HepG2 (cell line): ENCODE measurements around the gene DGUOK. TPM values are rescaled to one million over a fixed set of nuclear protein-coding genes. Genes with fewer than 3 reads are reported as not detected.

Experiments
- HDAC2 ChIP-seq: sonication (generic); formaldehyde crosslinking; IDR thresholded peaks from 2 replicates; pipeline ENCODE4 v1.4.0; 2020; ENCODE audit warnings: missing genetic modification reagents
- HMGXB4 ChIP-seq, 2 experiments: sonication (generic) in 1 of 2; formaldehyde crosslinking in 1 of 2; IDR thresholded peaks; 2 replicates each; pipeline versions ENCODE4 v1.4.0 to v1.6.1; 2018 to 2020; ENCODE audit warnings: missing genetic modification reagents in 2 of 2, borderline replicate concordance in 1 of 2, low read depth in 1 of 2, mild to moderate bottlenecking in 1 of 2, missing biosample characterization in 1 of 2
- IRX3 ChIP-seq: sonication (generic); formaldehyde crosslinking; IDR thresholded peaks from 2 replicates; pipeline ENCODE4 v1.8.1; 2023; ENCODE audit warnings: mild to moderate bottlenecking, low read depth, missing genetic modification reagents, borderline replicate concordance
- JUNB ChIP-seq: sonication (generic); formaldehyde crosslinking; IDR thresholded peaks from 2 replicates; pipeline ENCODE4 v1.8.0; 2022; ENCODE audit warnings: missing genetic modification reagents, mild to moderate bottlenecking, borderline replicate concordance
- NFKBIZ ChIP-seq: IDR thresholded peaks from 2 replicates; pipeline ENCODE4 v1.6.1; 2018; ENCODE audit warnings: missing genetic modification reagents, missing compliant biosample characterization
- POLR2A ChIP-seq, 2 experiments: IDR thresholded peaks; 2 replicates each; pipeline ENCODE4 v1.6.1; 2011; ENCODE audit warnings: low read depth in 2 of 2, low read length in 2 of 2, mild to moderate bottlenecking in 1 of 2, moderate library complexity in 1 of 2; ENCODE audit not compliant: insufficient read depth in 1 of 2
- PREB ChIP-seq: sonication (generic); formaldehyde crosslinking; IDR thresholded peaks from 2 replicates; pipeline ENCODE4 v1.4.0; 2020; ENCODE audit warnings: missing genetic modification reagents
- RBM22 ChIP-seq: fragments of 200-400 bp; formaldehyde crosslinking; optimal IDR thresholded peaks from 2 replicates; pipeline ENCODE3; 2017; ENCODE audit warnings: mild to moderate bottlenecking, low read length, moderate library complexity
- ZNF567 ChIP-seq: sonication (generic); formaldehyde crosslinking; IDR thresholded peaks from 2 replicates; pipeline ENCODE4 v1.8.1; 2023; ENCODE audit warnings: mild to moderate bottlenecking, missing genetic modification reagents, borderline replicate concordance
- polyA plus RNA-seq, 8 experiments: library from polyadenylated mRNA; depleted of rRNA in 3 of 8; stranded (reverse) in 7 of 8; unstranded in 1 of 8; fragments of >200 nt; fragmentation: Illumina TruSeq in 4 of 8; extraction: Trizol in 4 of 8; gene quantifications; 2 replicates each; pipeline versions ENCODE4 v1.2.1 to v1.2.3, GENCODE V29; 2011 to 2016; ENCODE audit warnings: low read depth in 4 of 8, missing spikeins in 1 of 8, mixed read lengths in 1 of 8; ENCODE audit not compliant: insufficient read depth in 1 of 8
- total RNA-seq, 5 experiments: library from RNA; depleted of rRNA; stranded (reverse); fragments of >200 nt; fragmentation: Illumina TruSeq; extraction: Trizol; gene quantifications; 2 replicates each; pipeline ENCODE4 v1.2.3, GENCODE V29; 2016; ENCODE audit warnings: low read depth in 1 of 5

Gene DGUOK
- total and polyA plus RNA-seq, 2 of the 13 experiments (the other 11 are each of a cell fraction or from before 2014, with no cell fraction given) = 105 to 137 TPM

GRCh38 chr2:73931531-73932500 lies 5.1 kb downstream of the DGUOK start (continued):
- TF ChIP-seq HMGXB4 (CRISPR knock-in tag; IDR thresholded peaks at IDR 0.05; ENCODE audit: borderline replicate concordance in 1 of 2, low read depth in 1 of 2) = no peak
- 0 out of 4 replicates have a peak, but pooled peaks of 1 of the 2 experiments have one; percentile 12 for TF ChIP-seq POLR2A (IDR thresholded peaks at IDR 0.05; ENCODE audit: insufficient read depth in 1 of 2, low read depth in 2 of 2, low read length in 2 of 2)
- TF ChIP-seq RBM22 = peak; percentile 32
- TF ChIP-seq HDAC2 (CRISPR knock-in tag) = no peak
- no peak for TF ChIP-seq NFKBIZ (CRISPR knock-in tag)
- TF ChIP-seq JUNB = no peak
- TF ChIP-seq ZNF567 (CRISPR knock-in tag) = no peak
- TF ChIP-seq IRX3 (CRISPR knock-in tag) = no peak
- TF ChIP-seq PREB = no peak
